Measurements from ENCODE around the gene C5. TPM values are rescaled to one million over a fixed set of nuclear protein-coding genes. Genes with fewer than 3 reads are reported as not detected.

Gene C5
- total and polyA plus RNA-seq, 12 donors, result 1.4 to 7.9 (median 3.0) TPM

DNA sequence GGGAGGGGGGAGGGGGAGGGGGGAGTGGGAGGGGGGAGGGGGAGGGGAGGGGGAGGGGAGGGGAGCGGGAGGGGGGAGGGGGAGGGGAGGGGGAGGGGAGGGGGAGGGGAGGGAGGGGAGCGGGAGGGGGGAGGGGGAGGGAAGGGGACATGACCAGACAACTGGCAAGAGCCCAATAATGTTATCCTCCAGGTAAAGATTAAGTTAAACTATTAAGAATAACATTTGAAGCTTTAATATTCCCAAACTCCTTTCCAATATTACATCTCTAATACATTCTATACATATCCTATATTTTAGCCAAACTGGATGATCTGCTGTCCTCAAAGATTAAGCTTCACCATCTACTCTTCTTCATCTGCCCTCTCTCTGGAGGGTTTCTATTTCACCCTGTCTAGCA lies 25.8 kb downstream of the C5 start:
- WGBS, 4 donors, result 60% methylated on average over 1 of the region's 2 CpGs; no CpG with 5 or more reads in 3 of the 4 donors
- Histone ChIP-seq H3K4me1 (replicated peaks in 1 of 2) (no peaks in the 10 kb centered on the region), H3K4me3 (no peak overlapping the region), H3K9me3 (replicated peaks in 1 of 3) (no peaks in the 10 kb centered on the region), H3K36me3 (replicated peaks in 1 of 2) (no peaks in the 10 kb centered on the region), H3K27me3 (no peaks in the 10 kb centered on the region), H3K27ac (no peak overlapping the region)
- intact Hi-C loops (cut with DNase I), result no loop called here
- no peak for TF ChIP-seq POLR2A (IDR thresholded peaks at IDR 0.05)
- TF ChIP-seq, protein P1, sequence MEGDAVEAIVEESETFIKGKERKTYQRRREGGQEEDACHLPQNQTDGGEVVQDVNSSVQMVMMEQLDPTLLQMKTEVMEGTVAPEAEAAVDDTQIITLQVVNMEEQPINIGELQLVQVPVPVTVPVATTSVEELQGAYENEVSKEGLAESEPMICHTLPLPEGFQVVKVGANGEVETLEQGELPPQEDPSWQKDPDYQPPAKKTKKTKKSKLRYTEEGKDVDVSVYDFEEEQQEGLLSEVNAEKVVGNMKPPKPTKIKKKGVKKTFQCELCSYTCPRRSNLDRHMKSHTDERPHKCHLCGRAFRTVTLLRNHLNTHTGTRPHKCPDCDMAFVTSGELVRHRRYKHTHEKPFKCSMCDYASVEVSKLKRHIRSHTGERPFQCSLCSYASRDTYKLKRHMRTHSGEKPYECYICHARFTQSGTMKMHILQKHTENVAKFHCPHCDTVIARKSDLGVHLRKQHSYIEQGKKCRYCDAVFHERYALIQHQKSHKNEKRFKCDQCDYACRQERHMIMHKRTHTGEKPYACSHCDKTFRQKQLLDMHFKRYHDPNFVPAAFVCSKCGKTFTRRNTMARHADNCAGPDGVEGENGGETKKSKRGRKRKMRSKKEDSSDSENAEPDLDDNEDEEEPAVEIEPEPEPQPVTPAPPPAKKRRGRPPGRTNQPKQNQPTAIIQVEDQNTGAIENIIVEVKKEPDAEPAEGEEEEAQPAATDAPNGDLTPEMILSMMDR (IDR thresholded peaks at IDR 0.05), result no peak
- no peak for DNase-seq

DNA sequence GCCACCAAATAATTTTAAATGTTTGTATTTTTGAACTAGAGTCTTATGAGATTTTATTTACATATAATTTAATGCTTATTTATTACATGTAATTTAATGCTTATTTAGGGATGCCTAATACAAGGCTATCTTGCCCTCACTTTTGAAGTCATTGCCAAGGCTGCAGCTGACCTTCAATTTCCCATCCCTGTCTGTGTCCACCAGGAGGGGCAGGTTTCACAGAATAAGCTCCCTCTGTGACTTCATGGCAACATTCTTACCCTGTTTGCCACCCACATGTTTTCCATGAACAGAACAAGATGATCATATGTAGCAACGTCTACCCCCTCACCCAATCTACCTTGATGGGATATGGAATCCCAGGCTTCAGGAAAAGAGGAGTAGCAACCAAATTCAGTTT lies 27.0 kb downstream of the C5 start:
- DNase-seq, result peak in 2 of 7 donors; percentile 8 to 10
- intact Hi-C loops (cut with DNase I), result no loop called here
- Histone ChIP-seq H3K36me3 (replicated peaks in 1 of 2) (no peaks in the 10 kb centered on the region), H3K9me3 (replicated peaks in 1 of 3) (no peaks in the 10 kb centered on the region), H3K4me1 (replicated peaks in 1 of 2) (no peaks in the 10 kb centered on the region), H3K4me3 (no peak overlapping the region), H3K27ac (no peak overlapping the region), H3K27me3 (no peaks in the 10 kb centered on the region)
- no peak for TF ChIP-seq POLR2A (IDR thresholded peaks at IDR 0.05)
- TF ChIP-seq, protein P1 (IDR thresholded peaks at IDR 0.05), result peak in 2 of 6 experiments; percentile 7 to 17
- WGBS, 4 donors, result 58 to 80% (median 65%) methylated on average over 1 of the region's 1 CpG

DNA sequence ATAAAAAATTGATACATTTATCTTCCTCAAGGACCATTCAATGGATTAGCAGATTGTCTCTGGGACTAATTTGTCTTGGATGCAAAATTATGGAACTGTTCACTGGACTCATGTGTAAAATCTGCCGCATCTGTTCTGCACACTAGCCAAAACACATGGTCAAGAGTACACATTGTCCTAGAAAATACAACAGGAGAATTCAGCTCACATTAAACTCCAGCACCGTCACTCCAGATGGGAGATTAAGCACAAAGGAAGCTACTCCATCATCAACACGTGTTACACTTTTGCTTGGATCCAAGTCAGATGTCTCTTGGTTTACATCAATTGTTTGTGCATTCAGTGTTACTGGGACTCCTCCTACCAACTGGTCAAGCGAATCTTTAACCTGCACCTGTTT lies 28.8 kb downstream of the C5 start:
- no peaks in the 10 kb centered on the region for H3K4me1 ChIP-seq (replicated peaks in 1 of 2)

DNA sequence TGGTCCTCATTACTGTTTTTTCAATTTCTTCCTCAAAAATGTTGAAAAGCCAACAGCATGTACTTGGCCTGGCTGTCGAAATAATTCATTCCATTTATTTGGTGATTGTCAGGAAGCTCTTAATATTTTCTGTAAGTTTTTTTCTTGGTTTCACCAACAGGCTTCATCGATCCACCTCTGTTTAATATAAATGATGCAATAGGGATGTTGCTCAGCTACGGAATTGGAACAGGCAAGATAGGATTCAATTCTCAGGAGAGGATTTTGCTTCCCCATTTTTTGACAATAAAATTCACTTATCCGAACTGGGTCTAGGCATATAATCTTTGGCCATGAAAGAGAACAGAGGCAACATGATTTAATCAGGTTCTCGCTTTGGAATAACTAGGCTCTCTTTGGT lies 30.8 kb downstream of the C5 start:
- H3K4me3 ChIP-seq, result no peak overlapping the region
- 75 to 97% (median 76%) methylated on average over 5 of the region's 5 CpGs for WGBS, 4 donors
- intact Hi-C loops (cut with DNase I), result no loop called here
- no peak overlapping the region for H3K27ac ChIP-seq
- H3K36me3 ChIP-seq (replicated peaks in 1 of 2), result no peaks in the 10 kb centered on the region
- TF ChIP-seq, protein P1 (IDR thresholded peaks at IDR 0.05), result no peak
- TF ChIP-seq POLR2A (IDR thresholded peaks at IDR 0.05), result no peak
- H3K27me3 ChIP-seq, result no peaks in the 10 kb centered on the region
- no peaks in the 10 kb centered on the region for H3K9me3 ChIP-seq (replicated peaks in 1 of 3)
- no peaks in the 10 kb centered on the region for H3K4me1 ChIP-seq (replicated peaks in 1 of 2)
- no peak for DNase-seq

More for the DNA sequence above, 28.8 kb downstream of the C5 start:
- H3K27me3 ChIP-seq, result no peaks in the 10 kb centered on the region
- H3K36me3 ChIP-seq (replicated peaks in 1 of 2), result no peaks in the 10 kb centered on the region
- H3K4me3 ChIP-seq, result no peak overlapping the region
- peak in 1 of 7 donors; percentile 59 for DNase-seq
- no peaks in the 10 kb centered on the region for H3K9me3 ChIP-seq (replicated peaks in 1 of 3)
- no peak overlapping the region for H3K27ac ChIP-seq
- WGBS, 4 donors, result 82 to 85% (median 84%) methylated on average over 4 of the region's 4 CpGs
- intact Hi-C loops (cut with DNase I), result no loop called here
- TF ChIP-seq POLR2A (IDR thresholded peaks at IDR 0.05), result no peak
- TF ChIP-seq, protein P1 (IDR thresholded peaks at IDR 0.05), result no peak

Data from adrenal gland (tissue), 12 donors.